CD4-positive, alpha-beta T cell (primary cell): ENCODE data around the gene RNF32. TPM values are rescaled to one million over a fixed set of nuclear protein-coding genes. Genes with fewer than 3 reads are reported as not detected.

Experiments used
- ATAC-seq: fragments of 200-7000 bp; cut with Tn5 transposase; one replicate; pipeline ENCODE4 v1.10.0; 2022; ENCODE audit warnings: mild to moderate bottlenecking; ENCODE audit not compliant: poor library complexity
- CTCF ChIA-PET: fragments of 350-600 bp; sonication (Branson Sonifier 250); formaldehyde crosslinking; loops from one replicate; lab custom pipeline; 2021; ENCODE audit warnings: antibody characterized with exemption, inconsistent platforms; lab: Charles Lee
- POLR2A ChIA-PET: fragments of 350-600 bp; sonication (Branson Sonifier 250); formaldehyde crosslinking; loops from one replicate; lab custom pipeline; 2021; ENCODE audit warnings: antibody characterized with exemption, inconsistent platforms; lab: Charles Lee
- DNase-seq, 14 experiments: peaks; one replicate each; pipeline ENCODE4 v3.0.0-alpha.2; 2013 to 2020; ENCODE audit warnings: mixed read lengths in 2 of 14
- H3K27ac ChIP-seq, 2 donors: one replicate each; pipeline versions ENCODE4 v1.5.1 to v1.7.0; 2013; ENCODE audit warnings: low read length in 2 of 2, low read depth in 1 of 2, mild to moderate bottlenecking in 1 of 2
- H3K27me3 ChIP-seq, 2 experiments: 1 replicate in 1 of 2; 2 replicates in 1 of 2; pipeline versions ENCODE4 v1.6.1 to v1.7.0; 2013; ENCODE audit warnings: low read length in 2 of 2, control low read depth in 1 of 2, mild to moderate bottlenecking in 1 of 2, moderate library complexity in 1 of 2; ENCODE audit not compliant: insufficient read depth in 2 of 2, control insufficient read depth in 1 of 2
- H3K36me3 ChIP-seq: one replicate; pipeline ENCODE4 v1.6.1; 2013; ENCODE audit warnings: low read length, control low read depth; ENCODE audit not compliant: insufficient read depth
- H3K4me1 ChIP-seq: one replicate; pipeline ENCODE4 v1.6.1; 2013; ENCODE audit warnings: low read length, control low read depth; ENCODE audit not compliant: insufficient read depth
- H3K4me3 ChIP-seq: one replicate; pipeline ENCODE4 v1.5.1; 2013; ENCODE audit warnings: mild to moderate bottlenecking, low read length, moderate library complexity
- H3K9me3 ChIP-seq, 2 experiments: 1 replicate in 1 of 2; 2 replicates in 1 of 2; pipeline versions ENCODE4 v1.6.1 to v1.7.0; 2013; ENCODE audit warnings: low read length in 2 of 2, mild to moderate bottlenecking in 2 of 2, control low read depth in 1 of 2, moderate library complexity in 1 of 2; ENCODE audit not compliant: control insufficient read depth in 1 of 2, insufficient read depth in 1 of 2
- H3K27ac Mint-ChIP-seq: one replicate; pipeline ENCODE4 v1.8.0; 2020; ENCODE audit warnings: mixed read lengths
- H3K27me3 Mint-ChIP-seq: one replicate; pipeline ENCODE4 v1.8.0; 2021; ENCODE audit warnings: mixed read lengths
- H3K36me3 Mint-ChIP-seq: one replicate; pipeline ENCODE4 v1.8.0; 2021; ENCODE audit warnings: low read depth, mixed read lengths
- H3K4me1 Mint-ChIP-seq: one replicate; pipeline ENCODE4 v1.8.0; 2021; ENCODE audit warnings: low read depth, mixed read lengths
- H3K4me3 Mint-ChIP-seq: one replicate; pipeline ENCODE4 v1.8.0; 2020; ENCODE audit warnings: mild to moderate bottlenecking, mixed read lengths
- H3K9me3 Mint-ChIP-seq: one replicate; pipeline ENCODE4 v1.8.0; 2020; ENCODE audit warnings: mixed read lengths
- intact Hi-C, 2 experiments: fragments of 100-400 bp; cut with DNase I in 1 of 2; cut with micrococcal nuclease in 1 of 2; formaldehyde crosslinking; loops; one replicate each; pipeline versions ENCODE4 v1.15.1 to v1.9.0; 2023 to 2025; cut with DNase I, micrococcal nuclease
- total RNA-seq, 174 experiments: library from RNA in 2 of 174; stranded (reverse) in 2 of 174; gene quantifications; one replicate each; pipeline ENCODE4 v1.2.3 and lab custom pipeline; 2021 to 2026
- TF ChIP-seq, protein P1 (sequence below): fragments of 200-600 bp; IDR thresholded peaks from one replicate; pipeline ENCODE4 v1.8.0; 2022; ENCODE audit warnings: antibody characterized with exemption, mild to moderate bottlenecking

RNF32 gene
- total RNA-seq, 2 experiments from 2014 or later: 0.99 TPM; not detected in 1

- TF ChIP-seq, protein P1, sequence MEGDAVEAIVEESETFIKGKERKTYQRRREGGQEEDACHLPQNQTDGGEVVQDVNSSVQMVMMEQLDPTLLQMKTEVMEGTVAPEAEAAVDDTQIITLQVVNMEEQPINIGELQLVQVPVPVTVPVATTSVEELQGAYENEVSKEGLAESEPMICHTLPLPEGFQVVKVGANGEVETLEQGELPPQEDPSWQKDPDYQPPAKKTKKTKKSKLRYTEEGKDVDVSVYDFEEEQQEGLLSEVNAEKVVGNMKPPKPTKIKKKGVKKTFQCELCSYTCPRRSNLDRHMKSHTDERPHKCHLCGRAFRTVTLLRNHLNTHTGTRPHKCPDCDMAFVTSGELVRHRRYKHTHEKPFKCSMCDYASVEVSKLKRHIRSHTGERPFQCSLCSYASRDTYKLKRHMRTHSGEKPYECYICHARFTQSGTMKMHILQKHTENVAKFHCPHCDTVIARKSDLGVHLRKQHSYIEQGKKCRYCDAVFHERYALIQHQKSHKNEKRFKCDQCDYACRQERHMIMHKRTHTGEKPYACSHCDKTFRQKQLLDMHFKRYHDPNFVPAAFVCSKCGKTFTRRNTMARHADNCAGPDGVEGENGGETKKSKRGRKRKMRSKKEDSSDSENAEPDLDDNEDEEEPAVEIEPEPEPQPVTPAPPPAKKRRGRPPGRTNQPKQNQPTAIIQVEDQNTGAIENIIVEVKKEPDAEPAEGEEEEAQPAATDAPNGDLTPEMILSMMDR: no peak
These were observed 34.4 kb upstream of the RNF32 start for GRCh38 chr7:156606135-156606534.

DNA sequence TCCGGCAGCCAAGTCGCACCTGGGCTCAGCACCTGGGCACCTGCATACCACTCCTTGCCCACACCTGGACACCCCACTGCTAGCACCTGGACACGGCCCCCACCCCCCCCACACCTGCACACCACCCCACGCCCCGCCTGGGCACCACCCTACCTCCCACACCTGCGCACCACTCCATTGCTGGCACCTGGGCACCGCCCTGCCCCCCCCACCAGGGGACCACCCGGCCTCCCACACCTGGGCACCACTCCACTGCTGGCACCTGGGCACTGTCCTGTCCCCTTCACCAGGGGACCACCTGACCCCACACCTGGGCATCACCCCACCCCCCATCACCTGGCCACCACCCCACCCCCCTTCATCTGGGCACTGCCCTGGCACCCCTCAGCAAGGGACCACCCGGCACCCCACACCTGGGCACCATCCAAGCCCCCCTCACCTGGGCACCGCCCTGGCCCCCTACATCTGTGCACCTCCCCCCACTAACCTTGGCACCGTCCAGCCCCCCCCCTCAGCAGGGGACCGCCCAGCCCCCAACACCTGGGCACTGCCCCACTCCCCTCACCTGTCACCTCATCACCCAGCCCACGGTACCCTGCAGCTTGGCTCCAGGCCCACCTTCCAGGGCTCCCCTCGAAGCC lies 33.8 kb upstream of the RNF32 start:
- peaks cover 0 to 4% of the 10 kb centered on the region in 2 experiments for H3K9me3 ChIP-seq
- H3K27ac ChIP-seq: no peak overlapping the region
- peaks cover 21% of the 10 kb centered on the region for H3K4me1 Mint-ChIP-seq
- no peaks in the 10 kb centered on the region for H3K36me3 Mint-ChIP-seq
- H3K27me3 ChIP-seq: peaks cover 16 to 27% of the 10 kb centered on the region in 2 experiments
- TF ChIP-seq, protein P1: no peak
- ChIA-PET CTCF (no interaction called here), POLR2A (no interaction called here)
- H3K36me3 ChIP-seq: no peaks in the 10 kb centered on the region
- no peaks in the 10 kb centered on the region for H3K9me3 Mint-ChIP-seq
- no peak overlapping the region for H3K4me3 Mint-ChIP-seq
- intact Hi-C loops: no loop called here
- H3K27ac Mint-ChIP-seq: no peak overlapping the region
- H3K27me3 Mint-ChIP-seq: peaks cover 58% of the 10 kb centered on the region
- H3K4me3 ChIP-seq: no peak overlapping the region
- DNase-seq (no peak), ATAC-seq (no peak)
- H3K4me1 ChIP-seq: peaks cover 20% of the 10 kb centered on the region

More at GRCh38 chr7:156606135-156606534, 34.4 kb upstream of the RNF32 start:
- no peaks in the 10 kb centered on the region for H3K36me3 Mint-ChIP-seq
- H3K9me3 Mint-ChIP-seq: no peaks in the 10 kb centered on the region
- intact Hi-C loops: no loop called here
- H3K27ac ChIP-seq: no peak overlapping the region
- H3K9me3 ChIP-seq: peaks cover 0 to 4% of the 10 kb centered on the region in 2 experiments
- H3K36me3 ChIP-seq: no peaks in the 10 kb centered on the region
- H3K27me3 Mint-ChIP-seq: peaks cover 58% of the 10 kb centered on the region
- peaks cover 15% of the 10 kb centered on the region for H3K4me1 Mint-ChIP-seq
- H3K4me3 ChIP-seq: no peak overlapping the region
- ChIA-PET CTCF (no interaction called here), POLR2A (no interaction called here)
- no peak overlapping the region for H3K4me3 Mint-ChIP-seq
- no peak for ATAC-seq
- DNase-seq: no peak
- no peak overlapping the region for H3K27ac Mint-ChIP-seq
- peaks cover 13% of the 10 kb centered on the region for H3K4me1 ChIP-seq
- H3K27me3 ChIP-seq: peaks cover 16 to 27% of the 10 kb centered on the region in 2 experiments

DNA sequence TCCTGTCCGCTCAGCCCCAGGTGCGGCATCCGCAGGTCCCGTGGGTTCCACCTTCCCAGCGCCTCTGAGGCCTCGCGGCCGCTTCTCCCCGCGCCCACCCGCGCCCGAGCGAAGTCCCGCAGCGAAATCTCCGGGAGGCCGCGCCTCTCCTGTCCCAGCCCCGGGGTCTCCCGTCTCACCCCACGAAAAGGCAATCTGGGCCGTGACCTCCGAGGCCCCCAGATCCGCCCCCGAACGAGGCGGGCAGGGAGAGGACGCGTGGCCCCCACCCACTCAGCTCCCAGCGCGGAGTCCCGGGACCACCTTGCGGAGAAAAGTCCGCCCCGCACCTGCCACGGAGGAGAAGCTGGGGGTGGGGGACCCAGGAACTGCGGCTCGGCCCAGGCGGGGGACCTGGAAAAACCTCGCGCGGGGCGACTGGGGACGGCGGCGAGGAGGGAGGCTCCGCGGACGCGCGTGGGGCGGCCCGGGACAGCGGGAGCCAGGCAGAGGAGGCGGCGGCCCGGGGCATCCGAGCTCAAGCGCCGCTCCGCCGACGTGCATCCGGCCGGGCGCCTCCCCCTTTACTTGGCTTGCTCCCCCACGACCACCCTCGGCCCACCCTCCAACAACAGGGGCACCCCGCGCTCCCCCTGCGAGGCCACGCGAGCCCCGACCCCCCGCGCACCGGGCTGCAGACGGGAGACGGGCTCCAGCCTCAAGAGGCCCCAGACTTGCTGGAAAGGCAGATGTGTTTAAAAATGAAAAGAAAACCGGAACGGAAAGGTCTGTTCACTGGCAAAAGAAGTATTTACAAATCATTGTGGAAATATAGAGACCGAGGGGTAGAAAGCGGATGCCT lies 33.0 kb upstream of the RNF32 start:
- H3K36me3 Mint-ChIP-seq: no peaks in the 10 kb centered on the region
- no peak overlapping the region for H3K4me3 Mint-ChIP-seq
- ChIA-PET CTCF (no interaction called here), POLR2A (no interaction called here)
- peaks cover 16 to 27% of the 10 kb centered on the region in 2 experiments for H3K27me3 ChIP-seq
- H3K27me3 Mint-ChIP-seq: peaks cover 58% of the 10 kb centered on the region
- H3K36me3 ChIP-seq: no peaks in the 10 kb centered on the region
- intact Hi-C loops: no loop called here
- H3K27ac ChIP-seq: no peak overlapping the region
- ATAC-seq: no peak
- peaks cover 0 to 4% of the 10 kb centered on the region in 2 experiments for H3K9me3 ChIP-seq
- TF ChIP-seq, protein P1: no peak
- no peak overlapping the region for H3K27ac Mint-ChIP-seq
- peak in 2 of 14 experiments; percentile 13 to 19 for DNase-seq
- no peaks in the 10 kb centered on the region for H3K9me3 Mint-ChIP-seq
- peaks cover 29% of the 10 kb centered on the region for H3K4me1 Mint-ChIP-seq
- peaks cover 27% of the 10 kb centered on the region for H3K4me1 ChIP-seq
- peak overlapping the region; percentile 41 for H3K4me3 ChIP-seq
